GM18519 (cell line): ENCODE data around the gene NDUFS6.
"Not testable (repeated sequence)": the region's sequence is repeated elsewhere in the genome, so short reads cannot be mapped to it uniquely, and the experiment has no call there.

Experiments used
- ATAC-seq: cut with Tn5 transposase; IDR thresholded peaks from one replicate; pipeline ENCODE4 v1.9.1; 2021; ENCODE audit warnings: mild to moderate bottlenecking, moderate library complexity; ENCODE audit not compliant: unreplicated experiment, low FRiP score

The NDUFS6 gene

DNA sequence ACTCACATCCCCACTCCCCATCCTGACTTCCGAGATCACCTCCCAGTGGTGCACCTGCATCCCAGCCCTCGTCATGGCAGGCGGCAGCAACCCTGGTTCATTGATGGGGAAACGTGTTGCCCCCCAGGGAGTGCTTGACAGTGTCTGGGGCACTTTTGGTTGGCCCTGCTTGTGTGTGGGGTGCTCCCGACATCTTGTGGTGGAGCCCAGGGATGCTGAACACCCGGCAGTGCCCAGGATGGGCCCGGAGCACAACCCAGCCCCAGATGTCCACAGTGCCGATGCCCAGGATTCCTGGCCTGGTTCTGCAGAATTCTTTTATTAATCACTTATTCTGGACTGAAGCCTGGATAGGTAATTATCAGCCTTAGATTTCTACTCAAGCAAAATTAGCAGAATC lies 5.3 kb upstream of the NDUFS6 start:
- no peak for ATAC-seq

DNA sequence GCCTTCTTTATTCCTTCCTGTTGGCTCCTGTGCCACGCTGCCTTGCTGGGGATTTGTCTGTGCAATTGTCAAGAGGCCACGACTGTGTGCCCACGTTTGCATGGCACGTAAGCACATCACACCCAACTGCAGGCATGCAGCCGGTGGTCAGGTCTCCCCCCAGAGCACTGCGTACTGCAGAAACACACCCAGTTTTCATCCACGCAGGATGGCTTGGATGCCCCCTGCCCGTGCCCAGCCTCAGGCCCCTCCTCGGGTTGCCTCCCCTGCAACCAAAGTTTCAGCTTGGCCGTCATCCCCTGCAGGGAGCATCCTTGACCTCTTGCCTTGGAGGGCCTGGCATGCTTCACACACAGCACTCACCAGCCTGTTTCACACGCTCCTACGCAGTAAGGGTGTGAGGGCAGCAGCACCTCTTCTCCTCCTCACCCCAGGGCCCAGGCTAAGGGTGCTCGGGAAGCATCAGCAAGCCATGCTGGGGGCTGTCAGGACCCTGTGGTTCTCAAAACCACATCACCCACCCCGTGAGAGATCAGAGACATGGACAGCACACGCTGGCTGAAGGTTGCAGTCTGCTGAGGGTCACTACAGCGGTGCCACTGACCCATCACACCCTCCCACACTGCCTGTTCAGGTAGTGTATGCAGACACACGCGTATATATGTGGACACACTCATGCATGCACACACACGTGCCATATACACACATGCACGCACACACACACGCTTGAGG lies 4.7 kb upstream of the NDUFS6 start:
- ATAC-seq, result no peak

DNA sequence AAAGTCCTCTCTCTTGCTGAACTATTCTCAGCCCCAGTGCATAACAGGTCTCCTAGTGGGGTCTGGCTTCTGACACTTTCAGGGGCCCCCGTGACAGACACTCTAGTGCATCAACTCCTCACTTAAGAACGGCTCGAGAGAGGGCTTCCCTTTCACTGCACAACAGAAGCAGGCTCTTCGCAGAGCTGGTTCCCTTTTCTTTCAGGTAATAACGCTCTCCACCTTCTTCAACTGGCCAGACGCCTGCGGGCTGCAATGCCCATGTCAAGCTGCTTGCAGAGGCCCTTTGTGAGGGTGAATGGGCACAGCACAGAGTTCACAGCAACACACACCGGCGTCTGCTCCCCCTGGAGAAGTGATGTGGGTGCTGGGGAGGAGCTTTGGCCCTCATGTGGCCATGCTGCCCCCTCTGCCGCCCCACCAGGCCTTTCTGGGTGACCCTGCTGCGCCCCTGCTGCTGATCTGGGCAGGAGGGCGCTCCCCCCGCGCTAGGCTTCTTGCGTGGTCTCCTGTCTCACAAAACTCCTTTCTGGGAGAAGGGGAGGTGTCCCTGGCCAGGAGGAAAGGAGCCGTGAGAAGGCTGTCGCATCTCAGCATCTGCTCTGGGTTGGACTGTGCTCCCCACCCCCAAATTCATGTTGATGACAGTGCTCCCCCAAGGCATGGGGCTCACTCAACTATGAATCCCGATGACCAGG lies 4.0 kb upstream of the NDUFS6 start:
- ATAC-seq, result no peak

DNA sequence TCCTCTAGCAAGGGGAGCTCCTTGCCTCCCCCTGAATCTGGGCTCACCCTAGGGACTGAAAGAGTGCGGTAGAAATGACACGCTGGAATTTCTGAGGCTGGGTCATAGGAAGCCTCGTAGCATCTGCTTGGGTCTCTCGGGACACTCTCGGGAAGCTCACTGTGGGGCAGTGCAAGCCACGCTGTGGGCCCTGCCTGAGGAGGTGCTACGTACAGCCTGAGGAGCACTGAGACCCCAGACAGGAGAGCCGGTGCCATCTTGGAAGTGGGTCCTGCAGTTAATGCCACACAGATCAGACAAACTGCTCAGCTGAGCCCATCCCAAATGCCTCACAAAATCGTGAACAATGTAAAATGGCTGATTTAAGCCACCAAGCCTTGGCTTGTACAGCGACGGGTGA lies 3.4 kb upstream of the NDUFS6 start:
- ATAC-seq, result no peak

DNA sequence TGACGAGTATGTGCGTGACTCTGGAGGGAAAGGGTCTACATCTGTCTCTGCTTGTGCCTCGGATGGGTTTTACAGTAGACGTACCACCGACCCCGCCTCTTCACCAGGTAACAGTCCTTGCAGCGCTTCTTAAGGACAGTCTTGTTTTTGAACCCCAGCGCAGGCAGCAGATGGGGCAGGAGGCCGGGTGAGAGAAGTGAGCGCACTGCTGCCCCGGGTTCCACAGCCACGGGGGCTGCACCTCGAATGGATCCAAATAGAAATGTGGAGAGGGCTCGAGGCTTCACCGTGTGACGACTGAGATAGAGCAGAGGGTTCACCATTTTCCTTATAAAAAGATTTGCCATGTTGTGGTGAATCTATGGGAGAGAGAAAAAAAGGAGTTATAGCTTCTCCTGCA lies 2.6 kb upstream of the NDUFS6 start:
- not testable (repeated sequence) for ATAC-seq

DNA sequence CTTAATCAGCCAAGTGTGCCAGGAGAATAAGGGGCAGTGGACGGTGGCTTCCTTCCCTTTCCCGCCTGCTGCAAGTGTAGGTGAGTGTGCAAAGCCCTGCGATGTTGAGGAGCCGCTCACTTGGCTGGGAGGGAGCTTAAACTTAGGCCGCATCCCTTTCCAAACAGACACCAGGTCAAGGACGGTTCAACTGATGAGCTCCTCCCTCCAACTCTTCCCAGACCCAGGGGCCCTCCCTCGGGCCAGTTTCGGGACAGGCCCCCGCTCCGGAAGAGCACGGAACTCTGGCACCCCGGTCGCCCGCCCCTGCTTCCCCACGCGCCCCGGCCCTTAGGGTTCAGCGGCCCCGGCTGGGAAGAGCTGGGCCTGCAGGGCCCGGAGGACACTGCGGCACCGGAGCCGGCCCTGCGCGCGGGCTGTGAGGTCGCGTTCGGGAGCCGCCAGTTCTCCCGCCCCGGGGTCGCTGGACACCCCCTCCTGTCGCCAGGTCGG lies 2.1 kb upstream of the NDUFS6 start:
- ATAC-seq, result no peak

DNA sequence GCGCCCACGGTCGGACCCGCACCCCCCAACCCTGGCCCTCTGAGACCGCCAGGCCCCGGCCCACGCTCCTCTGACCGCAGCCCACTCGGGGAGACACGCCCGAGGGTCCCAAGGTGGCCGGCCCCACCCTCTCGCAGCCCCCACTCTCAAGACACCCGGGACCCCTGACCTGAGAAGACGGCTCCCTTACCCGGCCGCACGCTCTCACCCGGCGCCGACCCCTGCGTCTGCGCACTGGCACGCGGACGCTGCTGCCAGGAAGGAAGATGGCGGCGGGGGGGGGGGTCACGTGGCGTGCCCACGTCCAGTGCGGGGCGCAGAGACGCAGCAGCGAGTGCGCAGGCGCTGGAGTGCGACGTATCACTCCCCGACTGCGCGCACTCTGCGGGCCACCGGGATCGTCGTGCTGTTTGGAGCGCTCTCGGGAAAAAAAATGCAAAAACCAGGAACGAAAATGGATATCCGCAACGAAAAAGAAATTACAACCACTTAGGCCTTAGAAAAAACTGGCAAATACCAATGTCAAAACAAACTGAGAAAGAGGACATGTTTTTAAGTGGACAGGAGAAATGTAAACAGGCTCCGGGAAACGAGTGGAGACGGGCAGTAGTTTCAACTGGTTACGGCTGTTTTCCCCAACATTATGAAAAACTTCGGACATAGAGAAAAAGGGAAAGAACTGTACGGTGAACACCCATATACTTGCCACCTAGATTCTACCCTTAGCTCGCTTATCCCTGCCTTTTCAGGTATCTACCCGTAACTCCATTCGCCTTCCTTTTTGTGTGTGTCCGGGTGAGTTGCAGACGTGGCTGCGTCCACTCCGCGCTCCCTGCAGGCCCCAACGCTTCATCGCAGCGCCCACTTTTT lies 1.4 kb upstream of the NDUFS6 start, which contains the start of gene MRPL36:
Gene MRPL36 (minus strand): TSS at position 236 of the 870 bp plus-strand sequence. CDS start 902 bp downstream, outside the sequence.
- peak; percentile 39 for ATAC-seq

DNA sequence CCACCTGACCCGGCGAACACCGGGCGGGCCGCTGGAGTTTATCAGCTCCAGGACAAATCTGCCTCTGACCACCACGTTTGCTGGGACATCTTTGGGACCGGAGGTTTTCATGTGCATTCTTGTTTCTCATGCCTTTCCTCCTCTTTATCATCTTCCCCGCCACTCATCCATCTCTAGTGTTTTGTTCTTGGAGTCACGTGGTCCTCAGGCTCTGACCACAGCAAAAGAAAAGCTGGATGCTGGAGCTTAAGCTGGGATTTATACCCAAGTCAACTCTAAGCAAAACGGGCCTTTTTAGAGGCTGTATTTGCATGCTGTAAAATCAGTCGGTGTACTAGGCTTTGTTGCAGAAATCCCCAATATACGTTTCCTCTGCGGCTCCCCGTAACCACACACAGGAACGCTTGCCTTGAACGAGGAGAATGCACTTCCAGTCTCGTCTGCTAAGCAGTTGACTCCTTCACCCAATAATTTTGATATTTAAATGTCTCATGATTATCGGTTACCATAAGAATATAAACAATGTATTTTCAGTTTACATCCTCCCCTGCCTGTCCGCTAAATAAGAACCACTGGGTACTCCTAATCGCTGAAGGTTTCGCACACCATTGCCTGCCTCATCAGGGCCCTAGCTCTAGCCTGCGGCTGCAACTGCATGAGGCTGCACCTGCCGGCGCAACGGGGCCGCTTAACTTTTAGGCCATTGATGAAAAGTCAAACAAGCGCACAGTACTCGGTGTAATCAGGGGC lies 560 bp upstream of the NDUFS6 start:
- peak; percentile 25 for ATAC-seq

DNA sequence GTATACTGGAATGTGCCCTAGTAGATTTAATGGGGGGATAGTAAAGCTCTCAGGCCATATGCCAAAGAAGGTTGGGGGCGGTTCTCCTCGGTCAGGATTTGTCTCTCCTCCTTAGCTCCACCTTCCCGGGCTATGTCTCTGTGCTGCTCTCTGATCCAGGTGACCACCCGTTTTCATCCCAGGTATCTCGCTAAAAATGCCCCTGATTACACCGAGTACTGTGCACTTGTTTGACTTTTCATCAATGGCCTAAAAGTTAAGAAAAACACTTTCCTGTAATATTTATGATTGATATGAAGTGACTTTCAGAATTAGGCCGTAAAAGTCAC lies 724 bp downstream of the NDUFS6 start:
- no peak for ATAC-seq

DNA sequence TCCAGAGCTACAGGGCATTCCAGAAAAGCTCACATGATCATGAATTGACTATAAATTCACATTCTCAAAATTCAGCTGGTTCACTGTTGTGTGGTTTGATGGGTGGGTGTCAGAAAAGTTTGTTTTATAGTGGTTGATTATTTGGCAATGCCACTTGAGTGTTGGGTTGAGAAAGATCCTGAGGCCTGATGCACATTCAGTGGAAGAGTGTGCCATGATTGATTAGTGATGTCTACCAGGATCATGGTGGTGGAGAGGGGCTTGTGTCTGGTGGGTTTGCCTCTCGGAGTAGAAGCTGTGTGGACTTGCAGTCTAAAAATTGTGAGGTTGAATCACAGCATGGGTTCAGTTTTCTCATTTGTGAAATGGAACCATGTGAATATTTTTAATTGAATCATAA lies 2.0 kb downstream of the NDUFS6 start:
- no peak for ATAC-seq

DNA sequence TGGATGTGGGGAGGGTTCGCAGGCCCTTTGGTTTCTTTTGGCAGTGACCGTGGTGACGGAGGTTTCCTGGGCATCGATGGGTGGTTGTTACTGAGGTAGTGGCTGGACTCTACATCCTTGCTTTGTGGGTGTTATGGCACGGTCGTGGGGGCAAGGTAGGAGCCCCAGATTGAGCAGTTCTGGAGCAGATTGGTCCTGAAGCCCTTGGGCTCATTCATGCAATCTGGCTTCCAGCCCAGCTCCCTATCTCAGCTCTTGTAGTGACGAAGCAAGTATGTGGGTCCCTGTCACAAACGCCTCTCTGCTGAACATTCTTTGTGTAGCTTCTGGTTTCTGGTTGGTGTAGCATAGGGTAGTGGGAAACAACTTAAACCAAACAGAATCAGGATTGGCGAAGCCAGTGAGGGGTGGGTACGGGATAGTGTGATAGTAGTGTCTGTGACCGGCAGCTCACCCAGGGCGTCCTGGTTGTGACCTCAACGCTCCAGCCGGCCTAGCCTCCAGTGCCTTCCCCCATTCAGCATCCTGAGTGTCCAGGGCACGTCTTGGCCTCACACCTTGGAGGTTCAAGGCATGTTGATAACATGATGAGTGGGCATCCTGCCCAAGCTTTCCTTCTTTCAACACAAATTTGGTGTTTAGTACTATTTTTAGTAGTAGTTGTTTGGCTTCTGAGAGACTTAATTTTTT lies 2.9 kb downstream of the NDUFS6 start:
- ATAC-seq, result no peak

DNA sequence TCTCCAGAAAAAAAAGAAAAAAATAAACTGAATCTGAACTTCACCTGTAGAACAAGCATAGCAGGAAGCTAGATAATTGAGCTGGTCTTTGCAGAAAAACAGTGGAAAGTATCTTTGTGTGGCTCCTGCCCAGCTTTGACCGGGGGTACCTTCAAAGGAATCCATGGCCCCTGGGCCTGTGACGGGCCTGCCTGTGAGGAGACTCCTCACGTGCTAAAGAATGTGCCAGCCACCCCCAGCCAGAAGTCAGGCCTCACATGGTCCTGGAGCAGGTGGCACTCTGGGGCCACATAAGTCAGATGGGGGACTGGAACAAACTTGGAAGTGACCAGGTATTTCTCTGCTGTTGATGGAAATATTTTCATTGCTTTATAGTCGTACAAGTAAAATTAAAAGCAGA lies 4.1 kb downstream of the NDUFS6 start:
- ATAC-seq, result no peak

DNA sequence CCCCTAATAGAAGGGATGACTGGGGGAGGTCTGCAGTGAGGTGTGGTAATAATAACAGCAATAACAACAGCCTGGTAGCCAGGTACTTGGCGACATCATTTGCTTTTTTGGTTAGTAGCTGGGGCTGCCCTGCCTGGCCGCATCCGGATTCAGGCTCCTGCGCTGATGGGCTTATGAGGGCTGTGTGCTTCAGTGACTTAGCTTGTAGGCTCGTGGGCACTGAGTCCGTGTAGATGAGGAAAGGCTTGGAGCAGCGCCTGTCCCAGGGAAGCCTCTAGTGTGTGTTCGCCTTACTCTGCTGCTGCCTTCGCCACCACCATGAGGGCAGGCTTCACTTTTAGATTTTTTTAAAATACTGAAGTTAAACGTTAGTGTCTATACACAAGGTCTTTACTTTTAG lies 4.5 kb downstream of the NDUFS6 start:
- ATAC-seq, result no peak

DNA sequence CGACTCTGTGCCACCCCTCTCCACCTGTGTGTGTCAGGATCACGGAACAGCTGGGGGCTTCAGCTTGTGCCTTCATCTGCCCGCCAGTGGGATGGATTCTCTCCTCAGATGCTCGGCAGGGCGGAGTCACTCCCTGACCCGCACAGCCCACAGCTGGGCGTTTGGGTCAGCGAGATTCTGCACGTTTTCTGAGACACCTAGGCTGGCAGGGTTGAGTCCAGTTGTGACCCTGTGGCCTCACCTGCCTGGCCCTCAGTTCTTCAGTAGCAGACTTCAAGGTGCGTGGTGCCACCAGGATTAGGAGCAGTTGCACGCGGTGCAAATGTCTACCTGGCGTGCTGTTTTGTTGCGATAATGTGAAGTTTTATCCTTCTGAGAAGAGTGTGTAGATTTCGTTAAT lies 5.0 kb downstream of the NDUFS6 start:
- ATAC-seq, result no peak

DNA sequence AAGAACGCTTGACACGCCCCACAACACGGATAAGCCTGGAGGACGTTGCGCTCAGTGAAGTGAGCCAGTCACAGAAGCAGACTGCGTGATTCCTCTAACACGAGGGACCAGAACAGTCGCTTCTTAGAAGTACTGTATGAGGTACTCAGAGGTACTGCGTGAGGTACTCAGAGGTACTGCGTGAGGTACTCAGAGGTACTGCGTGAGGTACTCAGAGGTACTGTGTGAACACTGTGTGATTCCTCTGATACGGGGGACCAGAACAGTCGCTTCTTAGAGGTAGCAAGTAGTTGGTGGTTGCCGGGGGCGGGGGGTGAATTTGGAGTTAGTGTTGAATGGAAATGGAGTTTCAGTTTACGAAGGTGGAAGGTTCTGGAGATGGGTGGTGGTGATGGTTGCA lies 5.8 kb downstream of the NDUFS6 start:
- no peak for ATAC-seq

DNA sequence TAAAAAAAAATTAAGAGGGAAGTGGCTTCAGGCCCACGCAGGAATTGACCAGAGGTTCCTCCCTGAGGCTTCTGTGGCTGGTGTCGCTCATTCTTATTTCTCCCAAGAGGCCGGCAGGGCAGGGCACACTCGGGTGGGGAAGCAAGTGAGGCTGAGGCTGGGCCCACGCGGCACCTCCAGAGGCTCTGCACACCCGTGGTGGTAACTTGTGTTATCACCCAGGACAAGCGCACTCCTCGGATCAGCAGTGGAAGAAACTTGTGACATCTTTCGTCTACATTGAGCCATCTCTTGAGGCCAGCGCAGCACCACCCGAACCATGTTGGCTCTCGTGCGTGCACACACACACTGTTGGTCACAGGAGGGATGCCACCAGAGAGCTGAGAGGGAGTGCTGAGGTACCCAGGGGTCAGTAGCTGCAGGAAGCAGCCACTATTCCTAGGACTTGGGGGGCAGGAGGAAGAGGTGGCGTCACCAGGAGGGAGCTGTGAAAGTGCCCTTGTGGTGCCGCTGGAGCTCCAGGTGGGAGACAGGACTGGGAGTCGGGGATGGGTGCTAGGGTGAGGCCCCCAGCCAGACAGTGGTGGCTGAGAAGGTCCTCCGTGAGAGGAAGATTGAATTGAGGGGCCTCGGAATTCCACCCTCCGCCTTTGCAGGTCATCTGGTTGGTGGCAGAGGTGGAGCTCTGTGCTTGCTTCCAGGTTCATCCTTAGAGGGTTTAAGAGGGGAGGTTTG lies 6.4 kb downstream of the NDUFS6 start:
- ATAC-seq, result no peak

DNA sequence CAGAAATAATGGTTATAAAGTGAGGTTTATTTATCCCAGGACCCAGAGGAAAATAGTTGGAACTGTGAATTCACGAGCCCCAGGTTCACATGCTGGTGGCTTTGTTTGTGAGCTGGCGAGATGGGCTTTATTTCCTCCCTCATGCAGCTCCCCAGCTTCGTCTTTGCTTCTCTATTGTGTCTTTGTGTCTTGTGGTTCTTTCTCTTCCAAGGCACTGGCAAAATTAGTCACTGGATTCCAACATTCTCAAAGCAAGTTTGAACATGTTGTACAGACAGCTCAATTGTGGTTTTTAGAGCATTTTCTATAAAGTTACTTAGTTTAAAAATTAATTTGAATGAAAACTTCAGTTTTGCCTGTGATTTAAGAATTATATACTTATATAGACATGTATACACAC lies 7.2 kb downstream of the NDUFS6 start:
- ATAC-seq, result no peak

DNA sequence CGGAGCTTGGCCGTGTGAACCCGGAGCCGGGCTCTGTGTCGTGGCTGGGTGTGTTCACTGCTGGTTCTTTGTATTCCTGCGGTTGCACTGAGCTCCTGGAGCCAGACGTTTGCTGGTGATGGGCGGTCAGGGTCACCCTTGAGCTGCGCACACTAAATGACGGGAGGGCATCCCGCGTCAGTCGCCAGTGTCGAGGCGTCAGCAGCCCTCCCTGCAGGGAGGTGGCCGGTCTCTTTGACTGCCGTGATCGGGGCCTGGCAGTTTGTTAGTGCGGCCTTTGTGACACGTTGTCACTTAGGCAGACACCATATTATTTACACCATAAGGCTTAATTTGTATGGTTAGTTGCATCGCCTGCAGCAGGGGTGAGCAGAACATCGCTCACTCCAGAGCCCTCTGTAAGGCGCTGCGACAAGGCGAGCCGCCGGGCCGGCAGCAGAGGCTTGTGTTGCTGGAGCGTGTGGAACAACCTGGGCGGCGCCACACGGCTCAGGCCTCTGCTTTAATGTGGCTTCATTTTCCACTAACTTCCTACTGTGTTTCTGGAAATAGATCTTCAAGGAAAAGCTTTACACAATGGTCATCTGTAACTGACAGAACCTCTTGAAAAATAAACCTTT lies 8.3 kb downstream of the NDUFS6 start:
- no peak for ATAC-seq

DNA sequence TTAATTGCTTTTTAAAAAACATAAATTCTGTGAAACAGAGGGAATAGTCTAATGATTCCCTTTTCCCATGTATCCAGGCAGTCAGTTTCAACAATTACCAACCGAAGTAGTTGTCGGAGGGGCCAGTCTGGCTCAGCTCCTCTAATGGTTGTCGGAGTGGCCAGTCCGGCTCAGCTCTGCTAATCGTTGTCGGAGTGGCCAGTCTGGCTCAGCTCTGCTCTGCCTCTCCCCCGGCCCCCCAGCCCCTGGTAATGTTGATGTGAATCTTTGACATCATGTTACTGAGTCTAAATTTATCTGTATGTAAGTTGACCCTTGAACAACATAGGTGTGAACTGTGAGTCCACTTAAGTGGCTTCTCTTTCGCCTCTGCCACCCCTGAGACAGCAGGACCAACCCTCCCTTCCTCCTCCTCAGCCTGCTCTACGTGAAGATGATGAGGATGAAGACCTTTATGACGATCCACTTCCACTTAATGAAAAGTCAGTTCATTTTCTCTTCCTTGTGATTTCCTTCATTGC lies 9.4 kb downstream of the NDUFS6 start:
- no peak for ATAC-seq
